GM18861 (cell line): ENCODE data around the gene SLC51B.
"Not testable (repeated sequence)": the region's sequence is repeated elsewhere in the genome, so short reads cannot be mapped to it uniquely, and the experiment has no call there.

ENCODE experiments used
- ATAC-seq: cut with Tn5 transposase; IDR thresholded peaks from one replicate; pipeline ENCODE4 v1.9.1; 2021; ENCODE audit not compliant: unreplicated experiment

The SLC51B gene

GRCh38 chr15:65040461-65040860, 4.7 kb upstream of the SLC51B start:
- ATAC-seq, result no peak

- no peak for ATAC-seq
Observed at GRCh38 chr15:65041787-65042186, 3.4 kb upstream of the SLC51B start.

- ATAC-seq, result no peak
Observed at GRCh38 chr15:65042776-65043327, 2.3 kb upstream of the SLC51B start.

- ATAC-seq, result not testable (repeated sequence)
Observed at GRCh38 chr15:65044218-65044617, 969 bp upstream of the SLC51B start.

- ATAC-seq, result no peak
Observed at GRCh38 chr15:65048241-65048640, 3.1 kb downstream of the SLC51B start.

GRCh38 chr15:65049418-65049840, 4.2 kb downstream of the SLC51B start:
- ATAC-seq, result peak; percentile 83

- ATAC-seq, result no peak
Observed at GRCh38 chr15:65050270-65050669, 5.1 kb downstream of the SLC51B start.

GRCh38 chr15:65051266-65051665, 6.1 kb downstream of the SLC51B start:
- no peak for ATAC-seq

- ATAC-seq, result no peak
Observed at GRCh38 chr15:65052956-65053355, 7.8 kb downstream of the SLC51B start.

GRCh38 chr15:65054333-65055200, 9.4 kb downstream of the SLC51B start:
- no peak for ATAC-seq

GRCh38 chr15:65055201-65055870, 10.1 kb downstream of the SLC51B start:
- ATAC-seq, result no peak

GRCh38 chr15:65056106-65056505, 10.9 kb downstream of the SLC51B start:
- ATAC-seq, result no peak

GRCh38 chr15:65056868-65057548, 11.8 kb downstream of the SLC51B start:
- no peak for ATAC-seq

- no peak for ATAC-seq
Observed at GRCh38 chr15:65057549-65057940, 12.4 kb downstream of the SLC51B start.

GRCh38 chr15:65058394-65059368, 13.5 kb downstream of the SLC51B start:
- ATAC-seq, result no peak

- ATAC-seq, result no peak
Observed at GRCh38 chr15:65059369-65059750, 14.2 kb downstream of the SLC51B start.

- no peak for ATAC-seq
Observed at GRCh38 chr15:65059931-65060596, 14.9 kb downstream of the SLC51B start.

GRCh38 chr15:65060641-65061397, 15.6 kb downstream of the SLC51B start:
- ATAC-seq, result no peak

- no peak for ATAC-seq
Observed at GRCh38 chr15:65062061-65062460, 16.9 kb downstream of the SLC51B start.
